SU-DHL-6 (cell line): Measurements from ENCODE around the gene ELMO1.

Experiments used
- EZH2phosphoT487 ChIP-seq: fragments of 200-600 bp; sonication (generic), shearing (Covaris generic); conservative IDR thresholded peaks from 2 replicates; pipeline ENCODE4 v1.6.1; 2018; ENCODE audit warnings: mild to moderate bottlenecking, antibody characterized with exemption, low read length, moderate library complexity, mixed read lengths
- TF ChIP-seq, protein P1 (sequence below): fragments of 200-600 bp; sonication (generic); IDR thresholded peaks from one replicate; pipeline ENCODE4 v1.5.1; 2017; ENCODE audit warnings: antibody characterized with exemption, mild to moderate bottlenecking, low read length, moderate library complexity; ENCODE audit not compliant: insufficient read depth, poor library complexity, severe bottlenecking

DNA sequence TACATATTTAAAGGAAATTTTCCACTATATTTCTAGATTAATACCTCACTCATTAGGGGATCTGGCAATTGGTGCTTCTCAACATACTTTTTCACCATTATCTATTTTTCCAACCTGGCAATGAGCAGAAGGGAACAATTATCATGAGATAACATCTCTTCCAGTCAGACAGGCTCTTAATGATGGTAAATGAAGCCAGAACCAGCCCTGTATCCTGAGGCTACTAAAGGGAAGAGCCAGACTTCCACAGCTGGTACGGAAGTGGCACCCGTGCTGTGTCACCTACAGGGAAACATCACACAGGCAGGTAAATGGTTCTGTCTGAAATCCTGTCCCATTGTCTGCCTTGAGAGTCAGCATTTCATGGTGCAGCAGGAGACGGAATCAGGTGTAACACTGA lies 75.9 kb downstream of the ELMO1 start:
- no peak for TF ChIP-seq EZH2phosphoT487
- TF ChIP-seq, protein P1, sequence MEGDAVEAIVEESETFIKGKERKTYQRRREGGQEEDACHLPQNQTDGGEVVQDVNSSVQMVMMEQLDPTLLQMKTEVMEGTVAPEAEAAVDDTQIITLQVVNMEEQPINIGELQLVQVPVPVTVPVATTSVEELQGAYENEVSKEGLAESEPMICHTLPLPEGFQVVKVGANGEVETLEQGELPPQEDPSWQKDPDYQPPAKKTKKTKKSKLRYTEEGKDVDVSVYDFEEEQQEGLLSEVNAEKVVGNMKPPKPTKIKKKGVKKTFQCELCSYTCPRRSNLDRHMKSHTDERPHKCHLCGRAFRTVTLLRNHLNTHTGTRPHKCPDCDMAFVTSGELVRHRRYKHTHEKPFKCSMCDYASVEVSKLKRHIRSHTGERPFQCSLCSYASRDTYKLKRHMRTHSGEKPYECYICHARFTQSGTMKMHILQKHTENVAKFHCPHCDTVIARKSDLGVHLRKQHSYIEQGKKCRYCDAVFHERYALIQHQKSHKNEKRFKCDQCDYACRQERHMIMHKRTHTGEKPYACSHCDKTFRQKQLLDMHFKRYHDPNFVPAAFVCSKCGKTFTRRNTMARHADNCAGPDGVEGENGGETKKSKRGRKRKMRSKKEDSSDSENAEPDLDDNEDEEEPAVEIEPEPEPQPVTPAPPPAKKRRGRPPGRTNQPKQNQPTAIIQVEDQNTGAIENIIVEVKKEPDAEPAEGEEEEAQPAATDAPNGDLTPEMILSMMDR, result no peak
